Stimulated activated CD8-positive, alpha-beta memory T cell treated with anti-CD3 and anti-CD28 coated beads, Interleukin-15, amount 100 ng/mL, for 48 hours (primary cell): ENCODE data around the gene A1BG.
"Not testable (repeated sequence)": the region's sequence is repeated elsewhere in the genome, so short reads cannot be mapped to it uniquely, and the experiment has no call there.

Experiments
- DNase-seq, 2 donors: peaks; one replicate each; pipeline ENCODE4 v3.0.0-alpha.2; 2020; ENCODE audit warnings: low read depth in 2 of 2

The A1BG gene

GRCh38 chr19:58336216-58336615 is 17.1 kb downstream of the A1BG start:
- no peak for DNase-seq

GRCh38 chr19:58335630-58336029 is 17.7 kb downstream of the A1BG start:
- DNase-seq, result no peak

DNA sequence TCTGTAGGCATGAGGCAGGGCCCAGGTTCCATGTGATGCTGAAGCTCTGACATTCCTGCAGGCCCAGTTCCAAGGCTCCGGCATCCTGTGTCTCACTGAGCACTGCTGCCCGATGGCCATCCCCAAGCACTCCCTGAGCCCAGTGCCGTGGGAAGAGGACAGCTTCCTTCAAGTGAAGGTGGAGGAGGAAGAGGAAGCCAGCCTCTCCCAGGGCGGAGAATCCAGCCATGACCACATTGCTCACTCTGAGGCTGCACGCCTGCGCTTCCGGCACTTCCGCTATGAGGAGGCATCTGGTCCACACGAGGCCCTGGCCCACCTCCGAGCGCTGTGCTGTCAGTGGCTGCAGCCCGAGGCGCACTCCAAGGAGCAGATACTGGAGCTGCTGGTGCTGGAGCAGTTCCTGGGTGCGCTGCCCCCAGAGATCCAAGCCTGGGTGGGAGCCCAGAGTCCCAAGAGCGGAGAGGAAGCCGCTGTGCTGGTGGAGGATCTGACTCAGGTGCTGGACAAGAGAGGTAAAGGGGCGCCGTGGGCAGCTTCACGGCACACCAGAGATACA is 18.5 kb downstream of the A1BG start:
- DNase-seq, result no peak

GRCh38 chr19:58332697-58333096 is 20.6 kb downstream of the A1BG start:
- DNase-seq, result no peak

- DNase-seq, result no peak
These were observed 22.8 kb downstream of the A1BG start for GRCh38 chr19:58330458-58330857.

DNA sequence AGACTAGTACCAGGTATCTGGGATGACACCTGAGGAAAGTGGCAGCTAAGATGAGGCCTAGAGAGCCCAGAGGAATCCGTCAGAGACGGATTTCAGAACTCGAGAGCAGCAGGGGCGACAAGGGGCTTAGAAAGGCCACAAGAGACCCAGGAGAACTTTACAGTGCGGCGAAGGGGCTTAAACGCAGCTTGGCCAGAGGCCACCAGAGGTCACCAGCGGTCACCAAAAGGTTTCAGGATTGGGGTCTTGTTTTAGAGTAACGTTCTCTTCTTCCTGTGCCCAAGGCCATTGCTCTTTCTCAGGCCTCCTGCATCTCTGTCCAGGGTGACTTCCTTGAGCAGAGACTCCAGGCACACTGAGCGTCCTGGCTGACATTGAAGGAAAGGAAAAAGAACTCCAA is 24.3 kb downstream of the A1BG start:
- no peak for DNase-seq

- peak; percentile 88 for DNase-seq
These were observed 26.2 kb downstream of the A1BG start, which contains the start of gene ZSCAN22 for GRCh38 chr19:58326914-58327726. TSS of gene ZSCAN22 (plus strand) at chr19:58326994. CDS start at chr19:58334803, 7,809 bp downstream.

- DNase-seq, result no peak
These were observed 26.8 kb downstream of the A1BG start for GRCh38 chr19:58326501-58326913.

- no peak for DNase-seq
These were observed 27.8 kb downstream of the A1BG start for GRCh38 chr19:58325311-58326022.

- DNase-seq, result no peak
These were observed 34.1 kb downstream of the A1BG start for GRCh38 chr19:58319241-58319640.

DNA sequence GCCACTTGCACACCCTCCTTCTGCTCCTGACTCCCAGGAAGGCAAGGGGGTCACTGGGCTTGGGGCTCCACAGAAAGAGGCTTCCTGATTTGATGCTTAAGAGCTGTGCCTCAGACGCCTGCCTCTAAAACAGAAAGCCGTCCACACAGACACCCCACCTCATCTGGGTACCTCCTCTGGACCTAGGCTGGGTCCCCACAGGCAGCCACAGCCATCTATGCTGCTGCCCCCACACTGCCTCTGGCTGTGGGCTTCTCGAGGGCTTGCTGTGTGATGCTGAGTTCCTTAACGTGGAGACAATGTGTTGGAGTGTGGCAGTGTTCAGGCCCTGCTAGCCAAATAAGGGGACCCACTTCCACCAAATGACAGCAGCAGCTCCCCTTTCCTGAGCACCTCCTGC is 35.0 kb downstream of the A1BG start:
- DNase-seq, result no peak

GRCh38 chr19:58317476-58318072 is 35.7 kb downstream of the A1BG start:
- DNase-seq, result no peak

- DNase-seq, result no peak
These were observed 37.7 kb downstream of the A1BG start for GRCh38 chr19:58315580-58315979.

- no peak for DNase-seq
These were observed 41.9 kb downstream of the A1BG start for GRCh38 chr19:58311345-58311865.

- DNase-seq, result not testable (repeated sequence)
These were observed 42.6 kb downstream of the A1BG start for GRCh38 chr19:58310685-58311084.

DNA sequence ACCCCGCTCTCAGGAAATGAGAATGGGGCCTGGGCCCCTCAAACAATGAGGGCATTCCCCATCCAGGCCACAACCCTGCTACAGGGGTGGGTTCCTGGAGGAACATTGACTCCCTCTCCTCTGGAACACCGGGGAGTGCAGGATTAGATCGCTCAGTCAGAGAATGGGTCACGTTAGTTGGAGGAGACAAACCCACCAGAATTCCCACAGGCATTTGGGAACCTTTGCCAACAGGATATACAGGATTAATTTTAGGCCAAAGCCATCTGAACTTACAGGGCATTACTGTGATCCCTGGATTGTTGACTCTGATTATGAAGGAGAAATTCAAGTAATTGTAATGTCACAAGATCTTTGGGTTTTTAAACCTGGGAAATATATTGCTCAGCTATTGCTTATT is 45.6 kb downstream of the A1BG start:
- DNase-seq, result no peak

DNA sequence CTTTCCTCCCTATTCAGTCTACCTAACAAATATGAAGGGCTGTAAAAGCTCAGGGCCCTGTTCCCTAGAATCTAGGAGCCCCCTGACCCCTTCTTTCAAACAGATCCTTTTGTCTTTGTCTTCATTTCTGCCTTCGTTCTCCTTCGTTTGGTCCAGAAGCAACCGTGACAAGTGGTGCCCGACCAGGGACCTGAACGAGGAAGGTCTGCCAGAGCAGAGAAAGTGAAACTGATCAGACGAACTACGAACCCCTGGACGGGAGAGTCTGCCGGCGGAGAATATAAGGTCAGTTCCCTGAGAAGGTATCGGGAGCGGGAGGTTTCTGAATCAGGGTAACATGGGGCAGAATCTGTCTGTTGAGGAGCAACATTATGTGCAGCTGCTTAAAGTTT is 47.4 kb downstream of the A1BG start:
- DNase-seq, result no peak

DNA sequence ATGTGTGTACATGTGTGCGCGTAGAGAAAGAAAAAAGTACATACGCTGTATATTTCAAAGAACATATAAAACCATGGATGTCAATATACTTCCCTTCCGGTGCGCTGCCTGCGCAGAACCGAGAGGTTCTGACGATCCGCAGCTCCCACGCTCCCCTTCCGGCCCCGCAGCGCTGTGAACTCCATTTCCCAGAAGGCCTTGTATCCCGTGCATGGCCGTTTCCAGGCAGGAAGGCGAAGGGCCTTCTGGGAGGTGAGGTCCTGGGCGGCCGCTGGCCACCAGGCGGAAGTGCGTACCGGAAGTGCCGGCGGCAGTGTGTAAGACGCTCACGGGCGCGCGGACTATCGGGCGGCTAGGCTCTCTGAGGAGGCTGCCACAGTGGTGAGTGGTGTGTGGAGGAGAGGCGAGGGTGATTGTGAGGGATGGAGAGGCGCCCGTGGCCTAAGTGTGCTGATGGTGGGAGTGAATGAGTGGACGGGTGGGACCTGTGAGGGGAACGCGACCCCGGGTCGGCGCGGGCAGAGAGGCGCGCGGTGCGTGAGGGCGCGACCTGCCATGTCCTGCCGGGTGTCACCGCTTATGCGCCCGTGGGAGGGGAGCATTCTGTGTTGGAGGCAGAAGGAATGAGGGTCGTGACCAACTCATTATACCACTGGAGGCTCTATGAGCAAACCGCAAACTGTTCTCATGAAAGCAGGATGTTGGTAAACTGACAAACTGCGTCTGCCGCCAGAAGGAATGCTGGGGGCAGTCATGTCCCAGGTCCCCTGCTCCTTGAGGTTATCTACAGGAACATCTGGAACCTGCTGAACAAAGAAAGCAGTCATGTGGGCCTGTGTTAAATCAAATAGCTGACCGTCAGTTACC is 48.0 kb downstream of the A1BG start, which contains the start of gene ERVK3-1:
Gene ERVK3-1 (plus strand): TSS at position 313 of the 867 bp plus-strand sequence. CDS start 6,792 bp downstream, outside the sequence.
- DNase-seq, result peak; percentile 94 to 95

DNA sequence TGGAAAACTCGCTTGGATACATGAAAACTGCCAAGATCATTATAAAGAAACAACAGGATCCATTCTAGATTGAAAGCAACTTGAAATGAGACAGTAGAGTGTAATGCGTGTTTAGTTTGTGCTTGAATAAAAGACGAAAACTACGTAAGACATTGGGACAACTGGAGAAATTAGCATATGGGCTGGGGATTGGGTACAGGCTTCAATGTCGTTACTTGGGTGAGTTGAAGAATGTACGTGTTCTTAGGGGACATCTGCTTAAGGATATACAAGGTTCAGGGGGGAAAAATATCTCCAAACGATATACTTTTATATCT is 48.6 kb downstream of the A1BG start:
- no peak for DNase-seq

DNA sequence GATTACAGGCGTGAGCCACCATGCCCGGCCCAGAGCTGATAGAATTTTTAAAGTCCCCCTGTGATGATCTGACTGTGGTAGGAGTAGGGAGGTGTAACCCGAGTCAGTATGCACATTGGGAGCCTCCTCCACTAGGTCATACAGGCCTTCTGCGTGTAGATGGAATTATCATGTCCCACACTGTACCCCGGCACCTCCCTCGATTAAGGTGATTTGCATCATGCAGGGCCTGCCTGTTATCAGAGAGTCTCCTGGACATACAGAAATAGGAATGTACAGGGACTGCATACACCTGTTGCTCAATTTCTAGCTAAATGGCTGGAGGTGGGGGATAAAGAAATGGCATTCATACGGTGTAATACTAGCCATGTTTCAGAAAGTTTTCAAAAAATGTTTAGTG is 49.0 kb downstream of the A1BG start:
- DNase-seq, result no peak

DNA sequence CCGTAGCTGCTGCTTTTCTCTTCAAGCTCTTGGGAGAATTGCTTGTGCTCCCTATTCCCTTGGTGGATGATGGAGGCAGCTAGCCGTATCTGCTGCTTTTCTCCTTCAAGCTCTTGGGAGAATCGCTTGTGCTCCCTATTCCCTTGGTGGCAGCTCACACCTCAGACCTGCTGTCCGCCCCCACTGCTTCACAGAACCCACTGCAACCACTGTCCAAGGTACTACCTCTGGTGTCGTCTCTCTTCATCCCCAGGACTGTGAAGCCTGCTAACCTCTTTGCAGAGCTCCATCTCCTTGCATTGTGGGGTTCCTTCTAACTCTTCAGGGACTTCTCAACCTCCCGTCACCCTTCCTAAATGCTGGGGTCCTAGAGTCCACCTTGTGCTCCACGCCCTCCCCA is 52.7 kb downstream of the A1BG start:
- no peak for DNase-seq
